Activated CD8-positive, alpha-beta T cell treated with anti-CD3 and anti-CD28 coated beads for 36 hours (primary cell): Measurements from ENCODE around the gene PRKCE. TPM values are rescaled to one million over a fixed set of nuclear protein-coding genes. Genes with fewer than 3 reads are reported as not detected.

Experiments used
- ATAC-seq: fragments of 200-7000 bp; cut with Tn5 transposase; one replicate; pipeline ENCODE4 v1.10.0; 2021; ENCODE audit warnings: mild to moderate bottlenecking, moderate library complexity
- CTCF ChIA-PET: fragments of 350-600 bp; sonication (Branson Sonifier 250); formaldehyde crosslinking; loops from one replicate; lab custom pipeline; 2021; ENCODE audit warnings: antibody characterized with exemption; lab: Charles Lee
- POLR2A ChIA-PET: fragments of 350-600 bp; sonication (Branson Sonifier 250); formaldehyde crosslinking; loops from one replicate; lab custom pipeline; 2021; ENCODE audit warnings: antibody characterized with exemption; lab: Charles Lee
- DNase-seq: peaks from one replicate; pipeline ENCODE4 v3.0.0-alpha.2; 2020
- H3K27ac Mint-ChIP-seq: one replicate; pipeline ENCODE4 v1.8.0; 2021; ENCODE audit warnings: mild to moderate bottlenecking, mixed read lengths
- H3K27me3 Mint-ChIP-seq: one replicate; pipeline ENCODE4 v1.8.0; 2021; ENCODE audit warnings: mixed read lengths
- H3K36me3 Mint-ChIP-seq: one replicate; pipeline ENCODE4 v1.8.0; 2021; ENCODE audit warnings: low read depth, mixed read lengths
- H3K4me1 Mint-ChIP-seq: one replicate; pipeline ENCODE4 v1.8.0; 2021; ENCODE audit warnings: low read depth, mixed read lengths
- H3K4me3 Mint-ChIP-seq: one replicate; pipeline ENCODE4 v1.8.0; 2021; ENCODE audit warnings: mild to moderate bottlenecking, moderate library complexity, mixed read lengths
- H3K9me3 Mint-ChIP-seq: one replicate; pipeline ENCODE4 v1.8.0; 2021; ENCODE audit warnings: mixed read lengths
- intact Hi-C: fragments of 100-400 bp; cut with micrococcal nuclease; formaldehyde crosslinking; loops from one replicate; pipeline ENCODE4 v1.10.0; 2022
- total RNA-seq, 2 experiments: library from RNA; stranded (reverse); gene quantifications; one replicate each; pipeline ENCODE4 v1.2.3, GENCODE V29; 2021
- TF ChIP-seq, protein P1 (sequence below): fragments of 200-600 bp; IDR thresholded peaks from one replicate; pipeline ENCODE4 v1.8.0; 2022; ENCODE audit warnings: antibody characterized with exemption, mild to moderate bottlenecking

The PRKCE gene
- total RNA-seq, 2 experiments from 2014 or later: 11.5 to 11.9 TPM

DNA sequence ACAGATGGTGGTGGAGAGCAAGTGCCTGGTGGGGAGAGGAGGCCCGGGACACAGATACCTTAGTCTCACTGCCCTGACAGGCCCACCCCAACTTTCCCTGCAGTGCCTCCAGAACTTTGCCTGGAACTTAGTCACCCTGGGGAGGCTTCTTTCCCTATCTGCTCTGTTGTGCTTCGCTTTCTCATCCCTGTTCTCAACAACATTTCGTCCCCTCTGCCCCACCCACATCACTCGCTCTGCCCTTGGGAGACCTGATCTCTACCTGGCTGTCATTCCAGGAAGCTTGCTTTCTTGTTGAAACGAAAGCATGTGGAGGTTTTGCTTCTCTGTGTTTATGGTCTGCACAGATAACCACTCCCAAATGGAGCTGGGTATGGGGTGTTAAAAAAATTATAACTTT is 93.8 kb downstream of the PRKCE start:
- Mint-ChIP-seq H3K27ac (no peak overlapping the region), H3K4me1 (peaks cover 3% of the 10 kb centered on the region), H3K4me3 (no peak overlapping the region), H3K9me3 (peaks cover 5% of the 10 kb centered on the region), H3K36me3 (no peaks in the 10 kb centered on the region), H3K27me3 (no peaks in the 10 kb centered on the region)
- intact Hi-C loops: no loop called here
- no peak for ATAC-seq
- TF ChIP-seq, protein P1, sequence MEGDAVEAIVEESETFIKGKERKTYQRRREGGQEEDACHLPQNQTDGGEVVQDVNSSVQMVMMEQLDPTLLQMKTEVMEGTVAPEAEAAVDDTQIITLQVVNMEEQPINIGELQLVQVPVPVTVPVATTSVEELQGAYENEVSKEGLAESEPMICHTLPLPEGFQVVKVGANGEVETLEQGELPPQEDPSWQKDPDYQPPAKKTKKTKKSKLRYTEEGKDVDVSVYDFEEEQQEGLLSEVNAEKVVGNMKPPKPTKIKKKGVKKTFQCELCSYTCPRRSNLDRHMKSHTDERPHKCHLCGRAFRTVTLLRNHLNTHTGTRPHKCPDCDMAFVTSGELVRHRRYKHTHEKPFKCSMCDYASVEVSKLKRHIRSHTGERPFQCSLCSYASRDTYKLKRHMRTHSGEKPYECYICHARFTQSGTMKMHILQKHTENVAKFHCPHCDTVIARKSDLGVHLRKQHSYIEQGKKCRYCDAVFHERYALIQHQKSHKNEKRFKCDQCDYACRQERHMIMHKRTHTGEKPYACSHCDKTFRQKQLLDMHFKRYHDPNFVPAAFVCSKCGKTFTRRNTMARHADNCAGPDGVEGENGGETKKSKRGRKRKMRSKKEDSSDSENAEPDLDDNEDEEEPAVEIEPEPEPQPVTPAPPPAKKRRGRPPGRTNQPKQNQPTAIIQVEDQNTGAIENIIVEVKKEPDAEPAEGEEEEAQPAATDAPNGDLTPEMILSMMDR: no peak
- DNase-seq: no peak
- ChIA-PET POLR2A (no interaction called here), CTCF (no interaction called here)

- peaks cover 5% of the 10 kb centered on the region for H3K9me3 Mint-ChIP-seq
Measured at GRCh38 chr2:45746888-45747287, 95.4 kb downstream of the PRKCE start.

DNA sequence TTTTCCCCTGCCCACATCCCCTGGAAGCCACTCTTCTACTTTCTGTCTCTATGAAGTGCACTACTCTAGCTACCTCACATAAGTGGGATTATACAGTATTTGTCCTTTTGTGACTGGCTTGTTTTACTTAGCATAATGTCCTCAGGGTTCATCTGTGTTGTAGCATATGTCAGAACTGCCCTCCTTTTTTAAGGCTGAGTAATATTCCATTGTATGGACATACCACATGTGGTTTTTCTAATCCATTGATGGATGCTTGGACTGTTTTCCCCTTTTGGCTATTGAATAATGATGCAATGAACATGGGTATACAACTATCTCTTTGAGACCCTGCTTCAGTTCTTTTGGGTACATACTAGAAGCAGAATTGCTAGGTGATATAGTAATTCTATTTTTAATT is 95.9 kb downstream of the PRKCE start:
- ATAC-seq (no peak), DNase-seq (no peak)
- Mint-ChIP-seq H3K9me3 (peaks cover 5% of the 10 kb centered on the region), H3K27ac (no peak overlapping the region), H3K4me1 (peaks cover 9% of the 10 kb centered on the region), H3K27me3 (no peaks in the 10 kb centered on the region), H3K36me3 (no peaks in the 10 kb centered on the region), H3K4me3 (no peak overlapping the region)
- CTCF ChIA-PET: no interaction called here
- POLR2A ChIA-PET: no interaction called here
- intact Hi-C loops: no loop called here
- TF ChIP-seq, protein P1: no peak

More at GRCh38 chr2:45746888-45747287, 95.4 kb downstream of the PRKCE start:
- TF ChIP-seq, protein P1: no peak
- Mint-ChIP-seq H3K27me3 (no peaks in the 10 kb centered on the region), H3K4me3 (no peak overlapping the region), H3K27ac (no peak overlapping the region), H3K36me3 (no peaks in the 10 kb centered on the region), H3K4me1 (peaks cover 9% of the 10 kb centered on the region)
- ATAC-seq (no peak), DNase-seq (no peak)
- CTCF ChIA-PET: no interaction called here
- intact Hi-C loops: no loop called here
- POLR2A ChIA-PET: no interaction called here

DNA sequence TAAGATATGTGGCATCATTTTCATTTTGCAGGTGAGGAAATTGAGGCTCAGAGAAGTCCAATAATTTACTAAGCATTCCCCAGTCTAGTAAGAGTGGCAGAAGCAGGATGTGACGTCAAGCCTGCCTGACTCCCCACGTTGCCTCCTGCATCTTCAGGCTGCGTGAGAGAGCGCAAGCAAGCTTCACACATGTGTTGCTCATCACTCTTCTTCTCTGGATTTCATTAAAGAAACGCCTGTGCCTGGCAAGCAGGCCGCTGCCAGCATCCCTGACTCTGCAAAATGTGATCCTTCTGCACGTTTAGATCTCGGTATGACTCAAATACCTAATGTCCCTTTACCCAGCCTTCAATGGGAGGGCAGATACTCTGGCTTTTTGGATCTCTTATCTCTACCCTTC is 96.8 kb downstream of the PRKCE start:
- Mint-ChIP-seq H3K27ac (no peak overlapping the region), H3K4me3 (no peak overlapping the region), H3K9me3 (peaks cover 5% of the 10 kb centered on the region), H3K36me3 (no peaks in the 10 kb centered on the region), H3K27me3 (no peaks in the 10 kb centered on the region), H3K4me1 (peaks cover 9% of the 10 kb centered on the region)
- no peak for DNase-seq
- no peak for ATAC-seq
- ChIA-PET CTCF (no interaction called here), POLR2A (no interaction called here)
- TF ChIP-seq, protein P1: no peak
- intact Hi-C loops: no loop called here

- H3K27me3 Mint-ChIP-seq: no peaks in the 10 kb centered on the region
- H3K9me3 Mint-ChIP-seq: peaks cover 5% of the 10 kb centered on the region
- ChIA-PET CTCF (no interaction called here), POLR2A (no interaction called here)
- no peak overlapping the region for H3K4me3 Mint-ChIP-seq
- TF ChIP-seq, protein P1: no peak
- DNase-seq (no peak), ATAC-seq (no peak)
- H3K36me3 Mint-ChIP-seq: no peaks in the 10 kb centered on the region
- no peak overlapping the region for H3K27ac Mint-ChIP-seq
- intact Hi-C loops: no loop called here
- peaks cover 11% of the 10 kb centered on the region for H3K4me1 Mint-ChIP-seq
Measured at GRCh38 chr2:45750001-45750400, 98.5 kb downstream of the PRKCE start.
